GM19372 (cell line): ENCODE data around the gene HYOU1.
"Not testable (repeated sequence)": the region's sequence is repeated elsewhere in the genome, so short reads cannot be mapped to it uniquely, and the experiment has no call there.

Experiments used
- ATAC-seq: cut with Tn5 transposase; IDR thresholded peaks from one replicate; pipeline ENCODE4 v1.9.1; 2021; ENCODE audit warnings: mild to moderate bottlenecking, low read depth, moderate library complexity; ENCODE audit not compliant: unreplicated experiment

Gene HYOU1

GRCh38 chr11:119057000-119057769 is at the start of gene HYOU1:
TSS of gene HYOU1 (minus strand) at chr11:119057205. CDS start at chr11:119056160, 1,045 bp downstream.
- peak; percentile 92 for ATAC-seq

GRCh38 chr11:119103793-119104192 is 46.8 kb upstream of the HYOU1 start:
- ATAC-seq: no peak

GRCh38 chr11:119103161-119103664 is 46.2 kb upstream of the HYOU1 start:
- ATAC-seq: not testable (repeated sequence)

GRCh38 chr11:119101759-119102423 is 44.9 kb upstream of the HYOU1 start, which contains the start of gene DPAGT1:
TSS of gene DPAGT1 (minus strand) at chr11:119101853. CDS start at chr11:119101655, 198 bp downstream.
- peak; percentile 78 for ATAC-seq

- peak; percentile 10 for ATAC-seq
Observed at GRCh38 chr11:119100994-119101758, 44.2 kb upstream of the HYOU1 start.

- ATAC-seq: no peak
Observed at GRCh38 chr11:119100246-119100970, 43.4 kb upstream of the HYOU1 start.

- no peak for ATAC-seq
Observed at GRCh38 chr11:119099711-119100110, 42.7 kb upstream of the HYOU1 start.

- peak; percentile 81 for ATAC-seq
Observed at GRCh38 chr11:119095066-119095880, 38.3 kb upstream of the HYOU1 start.

- peak; percentile 30 for ATAC-seq
Observed at GRCh38 chr11:119094816-119095065, 37.7 kb upstream of the HYOU1 start.

- ATAC-seq: peak; percentile 6
Observed at GRCh38 chr11:119093942-119094815, 37.2 kb upstream of the HYOU1 start.

- no peak for ATAC-seq
Observed at GRCh38 chr11:119092880-119093842, 36.2 kb upstream of the HYOU1 start.

GRCh38 chr11:119091966-119092879 is 35.2 kb upstream of the HYOU1 start:
- no peak for ATAC-seq

GRCh38 chr11:119091178-119091577 is 34.2 kb upstream of the HYOU1 start:
- no peak for ATAC-seq

- ATAC-seq: no peak
Observed at GRCh38 chr11:119089319-119089718, 32.3 kb upstream of the HYOU1 start.

GRCh38 chr11:119088406-119088805 is 31.4 kb upstream of the HYOU1 start:
- no peak for ATAC-seq

- ATAC-seq: no peak
Observed at GRCh38 chr11:119087747-119088241, 30.8 kb upstream of the HYOU1 start.
